Measurements from ENCODE around the gene CLNS1A.

GRCh38 chr11:77660947-77661346, 23.4 kb upstream of the CLNS1A start:
- TF ChIP-seq EZH2 (IDR thresholded peaks at IDR 0.05), result no peak
- TF ChIP-seq POLR2AphosphoS5 (IDR thresholded peaks at IDR 0.05; ENCODE audit: borderline replicate concordance, low read depth, low read length), result no peak
- no peak for TF ChIP-seq FOXP2 (optimal IDR thresholded peaks at IDR 0.05; ENCODE audit: control extremely low read depth, extremely low read length, insufficient read depth)

Data from SK-N-MC (cell line).